ENCODE data around the gene CYBC1.

DNA sequence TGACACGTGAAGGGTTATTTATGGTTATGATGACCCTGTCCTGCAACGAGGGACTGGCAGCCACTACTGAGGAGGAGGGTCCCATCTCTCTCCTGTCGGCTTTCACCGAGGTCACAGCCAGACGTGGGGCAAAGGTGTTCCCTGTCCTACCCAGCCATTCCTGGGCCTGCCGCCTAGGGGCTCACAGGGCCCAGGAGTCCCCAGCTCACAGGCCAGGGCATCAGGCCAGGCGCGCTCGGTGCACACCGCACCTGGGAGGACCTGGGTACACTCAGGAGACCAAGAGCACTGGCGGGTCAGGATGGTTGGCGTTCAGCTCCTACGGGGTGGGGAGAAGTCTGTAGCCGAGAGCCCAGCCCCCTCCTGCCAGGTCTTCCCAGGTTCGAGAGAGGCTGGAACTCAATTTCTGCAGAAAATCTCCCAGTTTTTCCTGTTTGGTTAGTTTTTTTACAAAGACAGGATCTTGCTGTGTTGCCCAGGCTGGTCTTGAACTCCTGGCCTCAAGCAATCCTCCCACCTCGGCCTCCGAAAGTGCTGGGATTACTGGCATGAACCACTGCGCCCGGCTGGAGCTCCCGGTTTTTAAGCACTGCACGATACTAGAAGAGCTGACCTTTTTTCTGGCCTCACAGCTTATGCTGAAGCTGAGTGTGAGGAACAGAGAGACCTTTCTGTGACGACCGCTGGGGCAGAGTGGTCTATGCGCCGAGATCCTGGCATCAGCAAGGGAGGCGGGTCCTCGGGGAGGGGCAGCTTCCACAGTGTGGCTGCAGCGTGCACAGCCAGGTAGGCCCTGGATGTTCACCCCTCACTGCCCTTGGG lies 7.7 kb downstream of the CYBC1 start:
- TF ChIP-seq, protein P1, sequence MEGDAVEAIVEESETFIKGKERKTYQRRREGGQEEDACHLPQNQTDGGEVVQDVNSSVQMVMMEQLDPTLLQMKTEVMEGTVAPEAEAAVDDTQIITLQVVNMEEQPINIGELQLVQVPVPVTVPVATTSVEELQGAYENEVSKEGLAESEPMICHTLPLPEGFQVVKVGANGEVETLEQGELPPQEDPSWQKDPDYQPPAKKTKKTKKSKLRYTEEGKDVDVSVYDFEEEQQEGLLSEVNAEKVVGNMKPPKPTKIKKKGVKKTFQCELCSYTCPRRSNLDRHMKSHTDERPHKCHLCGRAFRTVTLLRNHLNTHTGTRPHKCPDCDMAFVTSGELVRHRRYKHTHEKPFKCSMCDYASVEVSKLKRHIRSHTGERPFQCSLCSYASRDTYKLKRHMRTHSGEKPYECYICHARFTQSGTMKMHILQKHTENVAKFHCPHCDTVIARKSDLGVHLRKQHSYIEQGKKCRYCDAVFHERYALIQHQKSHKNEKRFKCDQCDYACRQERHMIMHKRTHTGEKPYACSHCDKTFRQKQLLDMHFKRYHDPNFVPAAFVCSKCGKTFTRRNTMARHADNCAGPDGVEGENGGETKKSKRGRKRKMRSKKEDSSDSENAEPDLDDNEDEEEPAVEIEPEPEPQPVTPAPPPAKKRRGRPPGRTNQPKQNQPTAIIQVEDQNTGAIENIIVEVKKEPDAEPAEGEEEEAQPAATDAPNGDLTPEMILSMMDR (IDR thresholded peaks at IDR 0.05): no peak
- TF ChIP-seq SIN3A (IDR thresholded peaks at IDR 0.05; ENCODE audit: borderline replicate concordance, insufficient read depth, low read depth, low read length) (no peak), POLR2AphosphoS5 (IDR thresholded peaks at IDR 0.05; ENCODE audit: low read depth, low read length) (no peak), REST (IDR thresholded peaks at IDR 0.05; ENCODE audit: insufficient read depth in 1 of 2, low read depth in 2 of 2, low read length in 1 of 2) (no peak)

All from Panc1 (cell line).